Mesenchymal stem cell (in vitro differentiated cells and primary cell): ENCODE results near the gene PKN2. TPM values are rescaled to one million over a fixed set of nuclear protein-coding genes. Genes with fewer than 3 reads are reported as not detected.

Source experiments
- small RNA-seq: library from polyadenylated mRNA; stranded (forward); fragments of <200 nt; extraction: miRNeasy Mini kit (QIAGEN cat#:217004); gene quantifications from one replicate; pipeline ENCODE3, GENCODE V24; 2013; ENCODE audit warnings: low read depth

Gene PKN2

Small RNAs within 50 kb of the gene (small RNA-seq; reads per million reads assigned to genes)
- not detected for gene RNU6-125P
